GM12874 (cell line): ENCODE measurements around the gene SUGCT.
A peak's percentile ranks its signal among the peaks of the same experiment; 100 is the strongest.

ENCODE experiments used
- CTCF ChIP-seq: IDR thresholded peaks from 2 replicates; pipeline ENCODE4 v1.5.1; 2011; ENCODE audit warnings: low read depth, mild to moderate bottlenecking, control low read depth, low read length, moderate library complexity; ENCODE audit not compliant: insufficient read depth

The SUGCT gene

GRCh38 chr7:40186586-40186985 is 51.8 kb downstream of the SUGCT start:
- 0 out of 2 replicates have a peak, but pooled peaks have one; percentile 21 for TF ChIP-seq CTCF

GRCh38 chr7:40192036-40192435 is 57.2 kb downstream of the SUGCT start:
- TF ChIP-seq CTCF = no peak

- TF ChIP-seq CTCF = no peak
Measured at GRCh38 chr7:40194745-40195144, 59.9 kb downstream of the SUGCT start.

GRCh38 chr7:40197527-40197926 is 62.7 kb downstream of the SUGCT start:
- TF ChIP-seq CTCF = no peak

- TF ChIP-seq CTCF = no peak
Measured at GRCh38 chr7:40199076-40199802, 64.4 kb downstream of the SUGCT start.

- TF ChIP-seq CTCF = no peak
Measured at GRCh38 chr7:40200791-40201190, 66.0 kb downstream of the SUGCT start.

- no peak for TF ChIP-seq CTCF
Measured at GRCh38 chr7:40202851-40203250, 68.0 kb downstream of the SUGCT start.

- TF ChIP-seq CTCF = no peak
Measured at GRCh38 chr7:40204581-40204980, 69.8 kb downstream of the SUGCT start.
